Stimulated activated memory B cell treated with anti-CD40 and anti-IgM and Interleukin-4, amounts not matched to agents 10 μg/mL and 1 μg/mL and 100 μg/mL, for 72 hours (primary cell): ENCODE measurements around the gene PER1.

Source experiments
- ATAC-seq: fragments of 150-1000 bp; cut with Tn5 transposase; 2 replicates; pipeline ENCODE4 v1.10.0; 2021
- H3K27ac Mint-ChIP-seq: one replicate; pipeline ENCODE4 v1.8.0; 2022; ENCODE audit warnings: mild to moderate bottlenecking, mixed read lengths
- H3K27me3 Mint-ChIP-seq: one replicate; pipeline ENCODE4 v1.8.0; 2022; ENCODE audit warnings: mixed read lengths
- H3K36me3 Mint-ChIP-seq: one replicate; pipeline ENCODE4 v1.8.0; 2022; ENCODE audit warnings: mixed read lengths
- H3K4me1 Mint-ChIP-seq: one replicate; pipeline ENCODE4 v1.8.0; 2022; ENCODE audit warnings: mixed read lengths
- H3K4me3 Mint-ChIP-seq: one replicate; pipeline ENCODE4 v1.8.0; 2022; ENCODE audit warnings: mild to moderate bottlenecking, moderate library complexity, mixed read lengths
- H3K9me3 Mint-ChIP-seq: one replicate; pipeline ENCODE4 v1.8.0; 2022; ENCODE audit warnings: mixed read lengths

Gene PER1

GRCh38 chr17:8140065-8141029, 11.9 kb downstream of the PER1 start:
- no peak overlapping the region for H3K4me3 Mint-ChIP-seq
- ATAC-seq, result no peak
- H3K36me3 Mint-ChIP-seq, result peaks cover 45% of the 10 kb centered on the region
- H3K4me1 Mint-ChIP-seq, result no peaks in the 10 kb centered on the region
- H3K9me3 Mint-ChIP-seq, result no peaks in the 10 kb centered on the region
- H3K27me3 Mint-ChIP-seq, result no peaks in the 10 kb centered on the region
- H3K27ac Mint-ChIP-seq, result no peak overlapping the region

- Mint-ChIP-seq H3K4me3 (no peak overlapping the region), H3K27ac (no peak overlapping the region), H3K4me1 (no peaks in the 10 kb centered on the region), H3K27me3 (no peaks in the 10 kb centered on the region), H3K9me3 (no peaks in the 10 kb centered on the region), H3K36me3 (peaks cover 31% of the 10 kb centered on the region)
- peak; percentile 98 for ATAC-seq
These were observed 13.4 kb downstream of the PER1 start for GRCh38 chr17:8138672-8139371.

- no peak overlapping the region for H3K27ac Mint-ChIP-seq
- H3K4me1 Mint-ChIP-seq, result no peaks in the 10 kb centered on the region
- H3K27me3 Mint-ChIP-seq, result no peaks in the 10 kb centered on the region
- H3K9me3 Mint-ChIP-seq, result no peaks in the 10 kb centered on the region
- ATAC-seq, result peak; percentile 65
- no peak overlapping the region for H3K4me3 Mint-ChIP-seq
- H3K36me3 Mint-ChIP-seq, result peaks cover 26% of the 10 kb centered on the region
These were observed 13.9 kb downstream of the PER1 start for GRCh38 chr17:8138374-8138671.

- peaks cover 21% of the 10 kb centered on the region for H3K36me3 Mint-ChIP-seq
These were observed 14.4 kb downstream of the PER1 start for GRCh38 chr17:8137645-8138373.

GRCh38 chr17:8133941-8134340, 18.3 kb downstream of the PER1 start:
- Mint-ChIP-seq H3K36me3 (no peaks in the 10 kb centered on the region), H3K27ac (no peak overlapping the region), H3K4me1 (no peaks in the 10 kb centered on the region), H3K4me3 (no peak overlapping the region), H3K9me3 (no peaks in the 10 kb centered on the region), H3K27me3 (peaks cover 17% of the 10 kb centered on the region)
- ATAC-seq, result no peak

More at GRCh38 chr17:8137645-8138373, 14.4 kb downstream of the PER1 start:
- H3K27me3 Mint-ChIP-seq, result no peaks in the 10 kb centered on the region
- ATAC-seq, result no peak
- H3K27ac Mint-ChIP-seq, result no peak overlapping the region
- H3K9me3 Mint-ChIP-seq, result no peaks in the 10 kb centered on the region
- no peak overlapping the region for H3K4me3 Mint-ChIP-seq
- no peaks in the 10 kb centered on the region for H3K4me1 Mint-ChIP-seq

- Mint-ChIP-seq H3K27ac (no peak overlapping the region), H3K9me3 (no peaks in the 10 kb centered on the region), H3K4me3 (no peak overlapping the region), H3K36me3 (no peaks in the 10 kb centered on the region), H3K27me3 (peaks cover 18% of the 10 kb centered on the region), H3K4me1 (no peaks in the 10 kb centered on the region)
- no peak for ATAC-seq
These were observed 18.8 kb downstream of the PER1 start for GRCh38 chr17:8133399-8133798.

GRCh38 chr17:8131844-8132441, 20.3 kb downstream of the PER1 start:
- no peaks in the 10 kb centered on the region for H3K9me3 Mint-ChIP-seq
- peaks cover 6% of the 10 kb centered on the region for H3K4me1 Mint-ChIP-seq
- H3K4me3 Mint-ChIP-seq, result no peak overlapping the region
- H3K27me3 Mint-ChIP-seq, result peaks cover 25% of the 10 kb centered on the region
- H3K27ac Mint-ChIP-seq, result no peak overlapping the region
- no peaks in the 10 kb centered on the region for H3K36me3 Mint-ChIP-seq
- ATAC-seq, result no peak

- Mint-ChIP-seq H3K27ac (no peak overlapping the region), H3K4me3 (no peak overlapping the region), H3K27me3 (peaks cover 62% of the 10 kb centered on the region)
These were observed 23.9 kb downstream of the PER1 start for GRCh38 chr17:8128125-8128784.

GRCh38 chr17:8126491-8127066, 25.6 kb downstream of the PER1 start:
- peaks cover 54% of the 10 kb centered on the region for H3K4me1 Mint-ChIP-seq
- no peaks in the 10 kb centered on the region for H3K36me3 Mint-ChIP-seq
- peaks cover 74% of the 10 kb centered on the region for H3K27me3 Mint-ChIP-seq
- ATAC-seq, result peak; percentile 61
- H3K4me3 Mint-ChIP-seq, result peak overlapping the region; percentile 90
- no peaks in the 10 kb centered on the region for H3K9me3 Mint-ChIP-seq
- peak overlapping the region; percentile 75 for H3K27ac Mint-ChIP-seq

More at GRCh38 chr17:8128125-8128784, 23.9 kb downstream of the PER1 start:
- no peaks in the 10 kb centered on the region for H3K36me3 Mint-ChIP-seq
- H3K9me3 Mint-ChIP-seq, result no peaks in the 10 kb centered on the region
- peaks cover 43% of the 10 kb centered on the region for H3K4me1 Mint-ChIP-seq
- no peak for ATAC-seq

GRCh38 chr17:8125947-8126490, 26.2 kb downstream of the PER1 start:
- Mint-ChIP-seq H3K27me3 (peaks cover 78% of the 10 kb centered on the region), H3K36me3 (no peaks in the 10 kb centered on the region), H3K9me3 (no peaks in the 10 kb centered on the region), H3K27ac (peak overlapping the region; percentile 75), H3K4me3 (peak overlapping the region; percentile 81), H3K4me1 (peaks cover 57% of the 10 kb centered on the region)
- no peak for ATAC-seq

GRCh38 chr17:8125154-8125946, 26.9 kb downstream of the PER1 start:
- Mint-ChIP-seq H3K4me3 (peak overlapping the region; percentile 83), H3K36me3 (no peaks in the 10 kb centered on the region), H3K27ac (peak overlapping the region; percentile 75), H3K9me3 (no peaks in the 10 kb centered on the region), H3K27me3 (peaks cover 82% of the 10 kb centered on the region), H3K4me1 (peaks cover 63% of the 10 kb centered on the region)
- ATAC-seq, result peak; percentile 59

- Mint-ChIP-seq H3K4me3 (peak overlapping the region; percentile 83), H3K27me3 (peaks cover 75% of the 10 kb centered on the region), H3K36me3 (no peaks in the 10 kb centered on the region), H3K27ac (peak overlapping the region; percentile 75), H3K4me1 (peaks cover 71% of the 10 kb centered on the region), H3K9me3 (no peaks in the 10 kb centered on the region)
- ATAC-seq, result no peak
These were observed 27.7 kb downstream of the PER1 start for GRCh38 chr17:8124350-8125153.
